SK-N-SH treated with all-trans-retinoic acid at 6 μM for 48 hours (cell line): Measurements from ENCODE around the gene CDC20B.

ENCODE experiments used
- ATAC-seq: fragments of 200-7000 bp; cut with Tn5 transposase; 3 replicates; pipeline ENCODE4 v1.9.1; 2020; ENCODE audit warnings: mild to moderate bottlenecking, moderate library complexity
- ARNTL ChIP-seq: fragments of 450-650 bp; formaldehyde crosslinking; IDR thresholded peaks from 2 replicates; pipeline ENCODE4 v1.5.0; 2020; ENCODE audit warnings: low read depth, mild to moderate bottlenecking, moderate library complexity, borderline replicate concordance
- BACH2 ChIP-seq: fragments of 250-450 bp; sonication (Bioruptor Pico); IDR thresholded peaks from 2 replicates; pipeline ENCODE4 v1.9.0; 2021; ENCODE audit warnings: mild to moderate bottlenecking, borderline replicate concordance
- CREB5 ChIP-seq: fragments of 250-450 bp; sonication (Bioruptor Pico); IDR thresholded peaks from 2 replicates; pipeline ENCODE4 v1.5.1; 2020; ENCODE audit warnings: low read depth, mild to moderate bottlenecking, moderate library complexity
- CSDC2 ChIP-seq: fragments of 250-450 bp; sonication (Bioruptor Pico); IDR thresholded peaks from 2 replicates; pipeline ENCODE4 v1.5.0; 2020; ENCODE audit warnings: mild to moderate bottlenecking, moderate library complexity
- ESRRG ChIP-seq: fragments of 250-450 bp; sonication (Bioruptor Pico); IDR thresholded peaks from 2 replicates; pipeline ENCODE4 v1.6.1; 2021; ENCODE audit warnings: mild to moderate bottlenecking
- GLIS3 ChIP-seq: fragments of 250-450 bp; sonication (Bioruptor Pico); IDR thresholded peaks from 2 replicates; pipeline ENCODE4 v1.5.0; 2020; ENCODE audit warnings: mild to moderate bottlenecking, moderate library complexity
- ISL1 ChIP-seq: fragments of 250-450 bp; sonication (Bioruptor Pico); IDR thresholded peaks from 2 replicates; pipeline ENCODE4 v2.1.2; 2022; ENCODE audit warnings: mild to moderate bottlenecking, moderate library complexity
- OSR1 ChIP-seq: fragments of 250-450 bp; sonication (Bioruptor Pico); IDR thresholded peaks from 2 replicates; pipeline ENCODE4 v1.8.0; 2022; ENCODE audit warnings: moderate library complexity, mild to moderate bottlenecking, inconsistent platforms
- POU6F1 ChIP-seq: fragments of 250-450 bp; sonication (Bioruptor Pico); IDR thresholded peaks from 2 replicates; pipeline ENCODE4 v1.8.0; 2021; ENCODE audit warnings: low read depth, mild to moderate bottlenecking, moderate library complexity, borderline replicate concordance
- PPARA ChIP-seq: fragments of 250-450 bp; sonication (Bioruptor Pico); IDR thresholded peaks from 2 replicates; pipeline ENCODE4 v1.5.0; 2020; ENCODE audit warnings: mild to moderate bottlenecking, borderline replicate concordance
- RARB ChIP-seq: fragments of 250-450 bp; sonication (Bioruptor Pico); IDR thresholded peaks from 2 replicates; pipeline ENCODE4 v1.8.0; 2021; ENCODE audit warnings: mild to moderate bottlenecking, moderate library complexity
- TCF4 ChIP-seq: fragments of 250-450 bp; sonication (Bioruptor Pico); IDR thresholded peaks from 2 replicates; pipeline ENCODE4 v1.8.0; 2021; ENCODE audit warnings: mild to moderate bottlenecking, moderate library complexity, borderline replicate concordance
- TOX ChIP-seq: fragments of 250-450 bp; sonication (Bioruptor Pico); IDR thresholded peaks from 2 replicates; pipeline ENCODE4 v1.8.0; 2021; ENCODE audit warnings: mild to moderate bottlenecking, moderate library complexity, borderline replicate concordance
- ZC3H10 ChIP-seq: fragments of 250-450 bp; sonication (Bioruptor Pico); IDR thresholded peaks from 2 replicates; pipeline ENCODE4 v1.5.1; 2021; ENCODE audit warnings: mild to moderate bottlenecking, moderate library complexity
- ZFP3 ChIP-seq: fragments of 250-450 bp; sonication (Bioruptor Pico); IDR thresholded peaks from 2 replicates; pipeline ENCODE4 v1.5.0; 2020; ENCODE audit warnings: mild to moderate bottlenecking, moderate library complexity
- ZFP30 ChIP-seq: fragments of 450-650 bp; formaldehyde crosslinking; IDR thresholded peaks from 2 replicates; pipeline ENCODE4 v1.5.0; 2022; ENCODE audit warnings: mild to moderate bottlenecking, moderate library complexity
- ZNF565 ChIP-seq: fragments of 450-650 bp; formaldehyde crosslinking; conservative IDR thresholded peaks from 2 replicates; pipeline ENCODE4 v1.5.0; 2020; ENCODE audit warnings: low read depth, mild to moderate bottlenecking, moderate library complexity
- ZNF70 ChIP-seq: fragments of 450-650 bp; formaldehyde crosslinking; IDR thresholded peaks from 2 replicates; pipeline ENCODE4 v1.5.0; 2020; ENCODE audit warnings: mild to moderate bottlenecking, moderate library complexity
- ZNF8 ChIP-seq: fragments of 450-650 bp; formaldehyde crosslinking; IDR thresholded peaks from 2 replicates; pipeline ENCODE4 v1.5.0; 2020; ENCODE audit warnings: mild to moderate bottlenecking, moderate library complexity
- TF ChIP-seq, protein P1 (sequence below): fragments of 250-450 bp; sonication (Bioruptor Pico); IDR thresholded peaks from 2 replicates; pipeline ENCODE4 v1.5.1; 2021; ENCODE audit warnings: mild to moderate bottlenecking, moderate library complexity
- TF ChIP-seq, protein P2 (sequence below): fragments of 250-450 bp; sonication (Bioruptor Pico); IDR thresholded peaks from 2 replicates; pipeline ENCODE4 v1.8.0; 2020; ENCODE audit warnings: mild to moderate bottlenecking, moderate library complexity, borderline replicate concordance

CDC20B gene

GRCh38 chr5:55171471-55171870 is 1.5 kb downstream of the CDC20B start:
- TF ChIP-seq CSDC2, result no peak
- TF ChIP-seq, protein P1, sequence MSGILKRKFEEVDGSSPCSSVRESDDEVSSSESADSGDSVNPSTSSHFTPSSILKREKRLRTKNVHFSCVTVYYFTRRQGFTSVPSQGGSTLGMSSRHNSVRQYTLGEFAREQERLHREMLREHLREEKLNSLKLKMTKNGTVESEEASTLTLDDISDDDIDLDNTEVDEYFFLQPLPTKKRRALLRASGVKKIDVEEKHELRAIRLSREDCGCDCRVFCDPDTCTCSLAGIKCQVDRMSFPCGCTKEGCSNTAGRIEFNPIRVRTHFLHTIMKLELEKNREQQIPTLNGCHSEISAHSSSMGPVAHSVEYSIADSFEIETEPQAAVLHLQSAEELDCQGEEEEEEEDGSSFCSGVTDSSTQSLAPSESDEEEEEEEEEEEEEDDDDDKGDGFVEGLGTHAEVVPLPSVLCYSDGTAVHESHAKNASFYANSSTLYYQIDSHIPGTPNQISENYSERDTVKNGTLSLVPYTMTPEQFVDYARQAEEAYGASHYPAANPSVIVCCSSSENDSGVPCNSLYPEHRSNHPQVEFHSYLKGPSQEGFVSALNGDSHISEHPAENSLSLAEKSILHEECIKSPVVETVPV (CRISPR knock-in tag), result no peak
- TF ChIP-seq ZNF70 (CRISPR knock-in tag), result no peak
- no peak for TF ChIP-seq TOX (CRISPR knock-in tag)
- no peak for TF ChIP-seq ESRRG
- TF ChIP-seq GLIS3 (CRISPR knock-in tag), result no peak
- no peak for TF ChIP-seq ISL1 (CRISPR knock-in tag)
- TF ChIP-seq ZFP30, result no peak
- TF ChIP-seq RARB (CRISPR knock-in tag), result no peak
- no peak for TF ChIP-seq OSR1 (CRISPR knock-in tag)
- TF ChIP-seq PPARA (CRISPR knock-in tag), result no peak
- TF ChIP-seq ZFP3 (CRISPR knock-in tag), result no peak
- no peak for TF ChIP-seq ZNF565 (CRISPR knock-in tag)
- no peak for TF ChIP-seq BACH2 (CRISPR knock-in tag)
- TF ChIP-seq TCF4 (CRISPR knock-in tag), result no peak
- no peak for TF ChIP-seq CREB5 (CRISPR knock-in tag)
- no peak for TF ChIP-seq ZNF8
- TF ChIP-seq ZC3H10 (CRISPR knock-in tag), result no peak
- no peak for TF ChIP-seq ARNTL (CRISPR knock-in tag)
- TF ChIP-seq, protein P2, sequence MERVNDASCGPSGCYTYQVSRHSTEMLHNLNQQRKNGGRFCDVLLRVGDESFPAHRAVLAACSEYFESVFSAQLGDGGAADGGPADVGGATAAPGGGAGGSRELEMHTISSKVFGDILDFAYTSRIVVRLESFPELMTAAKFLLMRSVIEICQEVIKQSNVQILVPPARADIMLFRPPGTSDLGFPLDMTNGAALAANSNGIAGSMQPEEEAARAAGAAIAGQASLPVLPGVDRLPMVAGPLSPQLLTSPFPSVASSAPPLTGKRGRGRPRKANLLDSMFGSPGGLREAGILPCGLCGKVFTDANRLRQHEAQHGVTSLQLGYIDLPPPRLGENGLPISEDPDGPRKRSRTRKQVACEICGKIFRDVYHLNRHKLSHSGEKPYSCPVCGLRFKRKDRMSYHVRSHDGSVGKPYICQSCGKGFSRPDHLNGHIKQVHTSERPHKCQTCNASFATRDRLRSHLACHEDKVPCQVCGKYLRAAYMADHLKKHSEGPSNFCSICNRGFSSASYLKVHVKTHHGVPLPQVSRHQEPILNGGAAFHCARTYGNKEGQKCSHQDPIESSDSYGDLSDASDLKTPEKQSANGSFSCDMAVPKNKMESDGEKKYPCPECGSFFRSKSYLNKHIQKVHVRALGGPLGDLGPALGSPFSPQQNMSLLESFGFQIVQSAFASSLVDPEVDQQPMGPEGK (CRISPR knock-in tag), result no peak
- no peak for ATAC-seq

- no peak for ATAC-seq
Measured at GRCh38 chr5:55162666-55163065, 10.3 kb downstream of the CDC20B start.

More at GRCh38 chr5:55162666-55163065, 10.3 kb downstream of the CDC20B start:
- TF ChIP-seq POU6F1, result no peak
- TF ChIP-seq CREB5 (CRISPR knock-in tag), result no peak
- TF ChIP-seq, protein P2 (CRISPR knock-in tag), result no peak
- no peak for TF ChIP-seq OSR1 (CRISPR knock-in tag)
- TF ChIP-seq RARB (CRISPR knock-in tag), result no peak
- TF ChIP-seq BACH2 (CRISPR knock-in tag), result no peak
- TF ChIP-seq, all 23 proteins: peak for 0
